Measurements from ENCODE around the gene THRA. TPM values are rescaled to one million over a fixed set of nuclear protein-coding genes. Genes with fewer than 3 reads are reported as not detected.
A peak's percentile ranks its signal among the peaks of the same experiment; 100 is the strongest.

Gene THRA
- total RNA-seq, 1 donor from 2014 or later: 78.3 TPM

DNA sequence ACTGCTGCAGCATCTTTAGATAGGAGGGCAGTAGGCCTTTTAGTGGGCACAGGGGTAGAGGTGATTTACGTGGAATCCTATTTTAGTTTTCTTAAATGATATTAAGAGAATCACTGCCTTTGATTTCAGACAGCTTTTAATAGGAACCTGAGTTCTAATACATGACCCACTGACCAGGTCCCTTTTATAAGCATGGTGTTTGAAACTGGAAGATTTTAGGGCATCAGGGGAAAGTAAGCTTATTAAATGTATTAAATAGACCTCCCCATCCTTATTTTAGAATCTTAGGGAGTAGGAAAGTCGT is 61.0 kb downstream of the THRA start:
- Histone ChIP-seq H3K4me1 (peaks cover 59% of the 10 kb centered on the region), H3K27me3 (ENCODE audit: low read depth) (no peaks in the 10 kb centered on the region), H3K9me3 (replicated peaks) (no peaks in the 10 kb centered on the region), H3K4me3 (peak overlapping the region; percentile 98), H3K36me3 (peaks cover 27% of the 10 kb centered on the region), H3K27ac (replicated peaks) (peak overlapping the region; percentile 94)
- intact Hi-C loops (cut with micrococcal nuclease): no loop called here
- DNase-seq: no peak
- TF ChIP-seq, protein P1, sequence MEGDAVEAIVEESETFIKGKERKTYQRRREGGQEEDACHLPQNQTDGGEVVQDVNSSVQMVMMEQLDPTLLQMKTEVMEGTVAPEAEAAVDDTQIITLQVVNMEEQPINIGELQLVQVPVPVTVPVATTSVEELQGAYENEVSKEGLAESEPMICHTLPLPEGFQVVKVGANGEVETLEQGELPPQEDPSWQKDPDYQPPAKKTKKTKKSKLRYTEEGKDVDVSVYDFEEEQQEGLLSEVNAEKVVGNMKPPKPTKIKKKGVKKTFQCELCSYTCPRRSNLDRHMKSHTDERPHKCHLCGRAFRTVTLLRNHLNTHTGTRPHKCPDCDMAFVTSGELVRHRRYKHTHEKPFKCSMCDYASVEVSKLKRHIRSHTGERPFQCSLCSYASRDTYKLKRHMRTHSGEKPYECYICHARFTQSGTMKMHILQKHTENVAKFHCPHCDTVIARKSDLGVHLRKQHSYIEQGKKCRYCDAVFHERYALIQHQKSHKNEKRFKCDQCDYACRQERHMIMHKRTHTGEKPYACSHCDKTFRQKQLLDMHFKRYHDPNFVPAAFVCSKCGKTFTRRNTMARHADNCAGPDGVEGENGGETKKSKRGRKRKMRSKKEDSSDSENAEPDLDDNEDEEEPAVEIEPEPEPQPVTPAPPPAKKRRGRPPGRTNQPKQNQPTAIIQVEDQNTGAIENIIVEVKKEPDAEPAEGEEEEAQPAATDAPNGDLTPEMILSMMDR (IDR thresholded peaks at IDR 0.05; ENCODE audit: borderline replicate concordance): no peak

DNA sequence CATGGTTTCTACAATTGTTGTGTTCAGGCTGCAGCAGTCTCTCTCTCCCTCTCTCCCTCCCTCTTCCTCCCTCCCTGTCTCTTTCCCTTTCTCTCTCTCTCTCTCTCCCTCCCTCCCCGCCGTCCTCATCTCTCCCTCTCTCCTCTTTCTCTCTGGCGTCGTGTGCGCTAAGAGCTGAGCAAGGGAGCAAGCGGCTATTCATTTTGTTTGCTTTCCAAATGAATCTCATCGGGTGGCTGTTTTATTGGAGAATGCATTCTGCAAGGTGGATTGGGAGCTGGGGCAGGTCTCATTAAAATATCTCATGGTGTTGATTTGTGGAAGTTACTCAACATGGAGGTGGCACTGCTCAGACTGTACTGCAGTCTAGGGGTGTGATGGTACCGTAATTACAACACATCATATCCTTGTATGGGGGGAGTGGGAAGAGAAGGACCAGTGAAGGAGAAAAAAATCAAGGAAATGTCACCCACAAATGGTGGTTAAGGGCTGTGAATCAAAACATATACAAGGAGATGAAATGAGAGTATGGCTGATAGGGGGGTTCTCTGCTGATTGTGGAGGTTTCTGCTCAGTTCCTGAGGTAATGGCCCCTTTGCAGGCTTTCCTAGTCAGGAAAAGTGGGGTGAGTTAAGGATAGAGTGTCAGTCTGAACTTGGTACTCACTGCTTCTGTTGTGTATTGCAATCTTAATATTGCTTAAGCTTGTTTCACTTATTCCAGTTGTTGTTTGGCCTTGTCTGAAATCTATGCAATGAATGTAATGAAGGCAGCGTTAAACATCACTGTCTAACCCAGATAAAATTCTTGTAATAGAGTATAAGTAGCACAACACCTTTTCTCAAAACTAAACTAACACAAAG is 61.7 kb downstream of the THRA start:
- H3K4me1 ChIP-seq: peaks cover 59% of the 10 kb centered on the region
- H3K36me3 ChIP-seq: peaks cover 35% of the 10 kb centered on the region
- H3K9me3 ChIP-seq (replicated peaks): no peaks in the 10 kb centered on the region
- peak overlapping the region; percentile 94 for H3K27ac ChIP-seq (replicated peaks)
- H3K4me3 ChIP-seq: peak overlapping the region; percentile 98
- intact Hi-C loops (cut with micrococcal nuclease): no loop called here
- TF ChIP-seq, protein P1 (IDR thresholded peaks at IDR 0.05; ENCODE audit: borderline replicate concordance): no peak
- no peak for DNase-seq
- no peaks in the 10 kb centered on the region for H3K27me3 ChIP-seq (ENCODE audit: low read depth)

DNA sequence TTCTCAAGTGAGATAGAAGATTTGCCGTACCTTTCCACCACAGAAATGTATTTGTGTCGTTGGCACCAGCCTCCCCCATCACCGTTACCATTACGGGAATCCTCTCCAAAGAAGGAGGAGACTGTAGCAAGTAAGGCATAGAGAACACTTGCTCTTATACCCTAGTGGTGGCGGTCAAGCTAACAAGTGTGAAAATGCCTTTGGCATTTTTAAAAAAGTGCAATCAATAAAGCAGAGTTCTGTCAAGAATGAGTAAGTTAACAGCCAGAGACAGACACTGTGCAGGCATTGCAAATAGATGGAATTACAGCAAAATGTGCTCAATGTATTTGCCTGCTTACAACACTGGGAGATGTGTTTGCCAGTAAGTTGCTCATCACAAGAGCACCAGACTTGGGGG is 66.7 kb downstream of the THRA start:
- DNase-seq: no peak
- no peaks in the 10 kb centered on the region for H3K27me3 ChIP-seq (ENCODE audit: low read depth)
- intact Hi-C loops (cut with micrococcal nuclease): no loop called here
- H3K27ac ChIP-seq (replicated peaks): no peak overlapping the region
- no peak overlapping the region for H3K4me3 ChIP-seq
- H3K36me3 ChIP-seq: peaks cover 84% of the 10 kb centered on the region
- peaks cover 16% of the 10 kb centered on the region for H3K4me1 ChIP-seq
- H3K9me3 ChIP-seq (replicated peaks): no peaks in the 10 kb centered on the region
- TF ChIP-seq, protein P1 (IDR thresholded peaks at IDR 0.05; ENCODE audit: borderline replicate concordance): no peak

DNA sequence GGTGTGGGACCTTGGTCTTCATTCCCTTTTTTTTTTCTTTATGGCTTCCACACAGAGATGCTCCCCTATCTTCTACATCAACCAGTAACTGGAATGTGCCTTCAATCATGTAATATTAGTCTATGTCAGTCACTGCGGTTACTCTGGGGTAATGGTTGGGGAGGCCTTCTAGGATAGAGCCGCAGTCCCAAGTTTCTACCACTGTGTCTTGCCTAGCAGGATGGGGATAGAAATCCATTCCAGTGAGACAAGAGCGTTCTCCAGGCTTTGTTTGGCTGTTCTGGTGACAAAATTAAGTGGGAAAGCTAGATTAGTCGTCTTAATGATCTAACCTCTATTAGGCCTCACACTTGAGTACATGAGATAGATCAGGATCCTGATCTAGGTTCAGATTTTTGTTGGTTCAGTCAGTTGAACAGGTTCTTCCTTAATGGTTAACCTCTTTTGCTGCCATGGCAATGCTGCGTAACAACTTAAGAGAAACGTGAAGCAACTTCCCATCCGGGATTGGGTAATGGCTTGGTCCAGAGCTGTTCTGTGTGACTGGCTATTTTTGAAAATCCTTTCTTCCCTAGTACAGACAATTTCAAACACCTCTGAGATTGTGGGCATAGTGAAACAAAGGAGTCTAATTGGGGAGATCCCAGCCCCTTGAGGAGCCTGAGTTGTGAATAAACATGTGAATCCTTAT is 67.7 kb downstream of the THRA start:
- TF ChIP-seq, protein P1 (IDR thresholded peaks at IDR 0.05; ENCODE audit: borderline replicate concordance): no peak
- Histone ChIP-seq H3K9me3 (replicated peaks) (no peaks in the 10 kb centered on the region), H3K4me1 (peaks cover 6% of the 10 kb centered on the region), H3K27ac (replicated peaks) (no peak overlapping the region), H3K36me3 (peaks cover 94% of the 10 kb centered on the region), H3K27me3 (ENCODE audit: low read depth) (no peaks in the 10 kb centered on the region), H3K4me3 (no peak overlapping the region)
- intact Hi-C loops (cut with micrococcal nuclease): no loop called here
- no peak for DNase-seq

DNA sequence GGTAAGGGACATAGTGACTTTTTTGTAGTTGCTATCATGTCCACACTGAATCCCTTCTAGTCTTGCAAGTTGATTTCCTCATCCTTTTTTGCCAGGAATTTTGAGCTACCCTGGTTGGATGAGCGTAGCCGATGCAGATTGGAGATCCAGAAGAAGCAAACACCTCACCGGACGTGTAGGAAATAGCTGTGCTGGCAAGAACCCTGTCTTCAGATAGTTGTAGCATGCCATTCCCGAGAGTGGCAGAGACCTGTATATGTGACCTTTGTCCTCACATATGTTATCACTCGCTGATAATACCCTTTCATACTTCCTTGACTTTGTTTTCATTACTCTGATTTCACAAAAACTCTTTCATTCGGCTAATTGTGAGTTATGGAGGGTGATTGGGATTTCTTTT is 71.4 kb downstream of the THRA start:
- TF ChIP-seq, protein P1 (IDR thresholded peaks at IDR 0.05; ENCODE audit: borderline replicate concordance): no peak
- H3K27ac ChIP-seq (replicated peaks): no peak overlapping the region

More for the DNA sequence above, 71.4 kb downstream of the THRA start:
- no peak overlapping the region for H3K4me3 ChIP-seq
- H3K4me1 ChIP-seq: peaks cover 4% of the 10 kb centered on the region
- peaks cover 85% of the 10 kb centered on the region for H3K36me3 ChIP-seq
- DNase-seq: no peak
- H3K9me3 ChIP-seq (replicated peaks): no peaks in the 10 kb centered on the region
- H3K27me3 ChIP-seq (ENCODE audit: low read depth): no peaks in the 10 kb centered on the region
- intact Hi-C loops (cut with micrococcal nuclease): no loop called here

Measured in left ventricle myocardium inferior (tissue), 1 donor.